Stimulated activated naive CD8-positive, alpha-beta T cell treated with anti-CD3 and anti-CD28 coated beads, Interleukin-15, amount 100 ng/mL, for 72 hours (primary cell): ENCODE measurements around the gene PUSL1.

Source experiments
- ATAC-seq: fragments of 150-1000 bp; cut with Tn5 transposase; 2 replicates; pipeline ENCODE4 v1.10.0; 2021; ENCODE audit warnings: mild to moderate bottlenecking, moderate library complexity
- DNase-seq, 2 donors: peaks; one replicate each; pipeline ENCODE4 v3.0.0; 2021 to 2022
- H3K27ac Mint-ChIP-seq, 2 donors: one replicate each; pipeline ENCODE4 v1.8.0; 2022; ENCODE audit warnings: mild to moderate bottlenecking in 2 of 2, mixed read lengths in 2 of 2, moderate library complexity in 2 of 2
- H3K27me3 Mint-ChIP-seq: one replicate; pipeline ENCODE4 v1.8.0; 2022; ENCODE audit warnings: mixed read lengths
- H3K4me1 Mint-ChIP-seq: one replicate; pipeline ENCODE4 v1.8.0; 2022; ENCODE audit warnings: mild to moderate bottlenecking, mixed read lengths
- H3K4me3 Mint-ChIP-seq, 2 donors: one replicate each; pipeline ENCODE4 v1.8.0; 2022; ENCODE audit warnings: mild to moderate bottlenecking in 2 of 2, mixed read lengths in 2 of 2, moderate library complexity in 1 of 2
- H3K9me3 Mint-ChIP-seq, 2 donors: one replicate each; pipeline ENCODE4 v1.8.0; 2022; ENCODE audit warnings: mixed read lengths in 2 of 2

The PUSL1 gene

DNA sequence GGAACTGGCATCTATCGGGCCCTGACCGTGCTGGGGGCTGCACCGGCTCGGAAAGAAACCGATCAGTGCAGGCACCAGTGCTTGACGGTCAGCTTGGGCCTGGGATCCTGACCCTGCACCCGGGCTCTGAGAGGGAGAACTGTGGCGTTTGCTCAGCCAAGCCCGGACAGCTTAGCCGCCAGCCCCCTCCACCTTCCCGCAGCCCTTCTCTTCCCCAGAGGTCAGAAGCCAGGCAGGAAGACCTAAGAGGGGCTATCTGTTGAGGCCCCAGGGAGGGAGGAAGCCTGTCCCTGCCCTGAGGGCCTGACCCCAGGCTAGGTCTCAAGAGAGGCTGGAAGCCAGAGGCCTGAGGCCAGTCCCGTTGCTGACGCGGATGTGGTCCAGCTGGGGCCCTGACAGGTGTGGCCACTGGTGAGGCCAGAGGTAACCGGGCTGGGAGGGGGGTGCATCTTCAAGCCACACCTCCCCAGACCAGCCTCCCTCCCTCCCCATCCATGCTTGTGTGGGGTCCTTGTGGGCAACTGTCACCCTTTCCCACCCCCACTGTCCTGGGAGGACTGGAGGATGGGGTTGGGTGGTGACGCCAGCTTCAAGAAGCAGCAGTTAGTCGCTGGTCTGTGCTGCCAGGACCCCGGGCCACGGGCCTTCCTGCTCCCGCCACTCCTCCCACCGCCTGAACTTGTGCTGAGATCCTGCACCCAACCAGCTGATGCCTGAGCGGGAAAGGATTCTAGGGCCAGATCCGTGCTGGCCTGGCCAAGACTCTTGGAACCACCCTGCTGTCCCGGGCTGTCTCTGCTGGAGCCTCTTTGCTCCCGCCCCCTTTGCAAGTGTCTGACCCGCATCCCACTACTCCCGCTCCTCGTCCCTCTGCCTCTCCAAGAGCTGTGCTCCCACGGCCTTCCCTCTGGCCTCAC, 43.4 kb downstream of the PUSL1 start:
- peaks cover 45% of the 10 kb centered on the region for H3K4me1 Mint-ChIP-seq
- no peak for ATAC-seq
- H3K27me3 Mint-ChIP-seq, result peaks cover 34% of the 10 kb centered on the region
- no peak for DNase-seq
- peak overlapping the region; percentile 42 to 56 for H3K4me3 Mint-ChIP-seq
- peak overlapping the region in 1 of 2 donors; percentile 12 for H3K27ac Mint-ChIP-seq
- H3K9me3 Mint-ChIP-seq, result no peaks in the 10 kb centered on the region

DNA sequence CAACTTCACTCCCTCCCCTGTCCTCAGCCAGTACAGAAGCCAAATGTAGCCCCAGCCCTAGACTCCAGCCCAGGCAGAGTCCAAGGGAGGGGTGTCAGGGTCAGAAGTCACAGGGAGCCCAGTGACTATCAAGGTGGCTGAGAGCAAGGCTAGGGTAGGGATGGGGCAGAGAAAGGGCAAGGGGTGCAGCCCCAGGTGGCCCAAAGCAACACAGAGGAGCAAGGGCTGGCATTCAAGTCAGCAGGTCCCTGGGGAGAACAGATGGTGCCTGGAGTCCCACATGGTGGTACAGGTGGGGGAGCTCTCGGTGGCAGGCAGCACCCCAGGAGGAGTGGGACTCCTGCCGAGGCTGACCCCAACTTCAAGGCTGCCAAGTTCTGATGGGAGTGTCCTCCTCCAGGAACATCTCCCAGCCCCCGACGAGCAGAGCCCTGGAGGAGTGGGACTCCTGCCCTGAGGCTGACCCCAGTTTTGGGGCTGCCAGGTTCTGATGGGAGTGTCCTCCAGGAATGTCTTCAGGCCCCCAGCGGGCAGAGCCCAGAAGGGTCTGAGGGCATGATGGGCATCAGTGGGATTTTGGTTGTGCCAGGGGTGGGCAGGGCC, 44.5 kb downstream of the PUSL1 start:
- H3K27ac Mint-ChIP-seq, result no peak overlapping the region

DNA sequence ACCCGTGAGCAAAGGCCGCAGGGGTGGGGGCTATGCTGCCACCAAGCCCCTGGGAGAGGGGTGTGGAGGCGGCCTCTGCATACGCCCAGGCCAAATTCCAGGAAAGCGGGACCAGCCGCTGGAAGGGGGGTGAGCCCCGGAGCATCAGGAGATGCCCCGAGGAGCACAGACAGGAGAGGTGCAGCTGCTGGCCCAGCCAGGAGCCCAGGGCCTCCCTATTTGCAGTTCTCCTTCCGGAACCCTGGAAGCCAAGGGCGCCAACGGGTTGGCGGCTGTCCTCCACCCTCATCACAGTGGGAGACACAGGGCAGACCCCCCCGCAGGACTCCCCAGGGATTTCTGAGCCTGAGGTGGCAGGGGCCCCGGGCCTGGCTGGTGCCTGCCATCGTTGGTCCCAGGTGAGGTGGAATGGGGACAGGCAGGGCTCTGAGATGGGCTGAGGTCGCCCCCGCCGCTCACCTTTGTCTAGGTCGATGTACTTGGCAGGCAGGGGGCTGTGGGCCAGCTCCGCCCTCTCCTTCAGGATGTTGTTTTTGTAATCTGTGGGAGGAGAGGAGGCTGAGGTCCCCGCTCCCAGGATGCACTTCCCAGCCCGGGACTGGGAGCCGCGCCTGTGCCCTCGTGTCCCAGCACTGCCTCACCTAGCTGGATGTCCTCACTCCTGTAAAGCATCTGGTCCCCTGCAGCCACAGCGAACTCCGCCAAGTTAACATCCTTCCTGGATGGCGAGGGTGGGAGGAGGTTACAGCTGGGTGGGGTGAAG, 45.2 kb downstream of the PUSL1 start:
- H3K27me3 Mint-ChIP-seq, result peaks cover 34% of the 10 kb centered on the region
- H3K4me3 Mint-ChIP-seq, result peak overlapping the region in 1 of 2 donors; percentile 31
- peaks cover 45% of the 10 kb centered on the region for H3K4me1 Mint-ChIP-seq

More for the DNA sequence above, 44.5 kb downstream of the PUSL1 start:
- no peak overlapping the region for H3K4me3 Mint-ChIP-seq
- ATAC-seq (no peak), DNase-seq (no peak)
- H3K27me3 Mint-ChIP-seq, result peaks cover 34% of the 10 kb centered on the region
- peaks cover 43% of the 10 kb centered on the region for H3K4me1 Mint-ChIP-seq
- no peaks in the 10 kb centered on the region for H3K9me3 Mint-ChIP-seq

DNA sequence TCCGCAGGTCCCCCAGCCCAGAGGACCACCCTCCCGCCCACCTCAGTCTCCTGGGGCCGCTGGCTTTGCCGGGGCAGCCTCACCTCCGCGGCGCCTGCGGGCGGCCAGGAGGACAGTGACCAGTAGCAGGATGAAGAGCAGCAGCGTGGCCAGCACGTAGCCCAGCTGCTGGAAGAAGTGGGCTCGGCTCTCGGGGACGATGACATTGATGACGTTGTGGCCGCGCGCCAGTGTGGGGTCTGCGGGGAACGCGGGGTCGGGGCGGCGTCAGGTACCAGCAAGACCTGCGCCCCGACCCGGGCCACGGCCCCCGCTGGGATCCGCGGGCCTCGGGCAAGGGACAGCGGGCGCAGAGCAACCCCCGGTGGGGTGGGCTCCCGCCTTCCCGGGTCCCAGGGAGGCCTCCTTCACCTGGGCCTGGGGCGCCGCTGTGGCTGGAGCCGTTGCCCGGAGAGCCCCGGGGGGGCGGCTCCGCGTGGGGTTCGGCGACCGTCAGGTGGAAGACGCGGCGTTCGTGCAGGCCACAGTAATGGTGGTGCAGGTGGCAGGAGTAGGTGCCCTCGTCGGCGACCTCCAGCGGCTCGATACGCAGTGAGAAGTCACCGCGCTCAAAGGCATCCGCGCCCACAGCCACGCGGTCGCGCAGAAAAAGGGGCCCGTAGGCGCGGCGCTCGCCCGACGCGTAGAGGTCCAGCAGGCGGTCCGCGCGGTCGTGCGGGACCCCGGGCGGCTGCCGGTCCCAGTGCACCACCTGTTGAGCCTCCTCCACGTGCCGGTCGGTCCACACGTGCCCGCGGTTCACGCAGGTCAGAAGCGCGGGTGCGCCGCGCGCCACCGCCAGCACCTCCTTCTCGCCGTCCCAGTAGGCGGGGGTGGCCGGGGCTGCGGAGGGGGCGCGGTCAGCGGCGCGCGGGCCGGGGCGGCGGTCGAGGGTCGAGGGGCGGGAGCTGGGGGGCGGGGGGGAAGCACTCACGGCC, 46.2 kb downstream of the PUSL1 start:
- H3K27ac Mint-ChIP-seq, result no peak overlapping the region
- H3K4me1 Mint-ChIP-seq, result peaks cover 55% of the 10 kb centered on the region
- H3K4me3 Mint-ChIP-seq, result peak overlapping the region; percentile 65 to 68
- no peaks in the 10 kb centered on the region for H3K9me3 Mint-ChIP-seq
- H3K27me3 Mint-ChIP-seq, result peaks cover 34% of the 10 kb centered on the region
- DNase-seq (no peak), ATAC-seq (no peak)

More for the DNA sequence above, 45.2 kb downstream of the PUSL1 start:
- H3K9me3 Mint-ChIP-seq, result no peaks in the 10 kb centered on the region
- H3K27ac Mint-ChIP-seq, result no peak overlapping the region
- ATAC-seq (no peak), DNase-seq (no peak)

DNA sequence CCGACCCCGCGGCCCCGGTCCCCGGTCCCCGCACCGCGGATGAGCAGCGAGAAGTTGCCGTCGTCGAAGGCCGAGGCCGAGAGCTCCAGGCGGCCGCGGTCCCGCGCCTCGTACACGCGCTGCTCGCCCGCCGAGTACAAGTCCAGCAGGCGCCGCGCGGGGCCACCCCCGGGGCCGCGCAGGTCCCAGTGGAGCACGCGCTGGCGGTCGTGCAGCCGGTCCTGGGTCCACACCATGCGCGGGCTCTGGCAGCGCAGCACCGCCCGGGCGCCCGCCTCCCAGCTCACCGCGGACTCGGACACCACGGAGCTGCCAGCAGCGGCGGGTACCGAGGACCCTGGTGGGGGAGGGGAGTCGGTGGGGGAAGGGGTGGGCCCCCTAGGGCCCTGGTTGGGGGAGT, 47.0 kb downstream of the PUSL1 start:
- Mint-ChIP-seq H3K27me3 (peaks cover 34% of the 10 kb centered on the region), H3K9me3 (no peaks in the 10 kb centered on the region), H3K4me1 (peaks cover 59% of the 10 kb centered on the region), H3K27ac (no peak overlapping the region), H3K4me3 (no peak overlapping the region)
- ATAC-seq, result peak; percentile 34
- no peak for DNase-seq

DNA sequence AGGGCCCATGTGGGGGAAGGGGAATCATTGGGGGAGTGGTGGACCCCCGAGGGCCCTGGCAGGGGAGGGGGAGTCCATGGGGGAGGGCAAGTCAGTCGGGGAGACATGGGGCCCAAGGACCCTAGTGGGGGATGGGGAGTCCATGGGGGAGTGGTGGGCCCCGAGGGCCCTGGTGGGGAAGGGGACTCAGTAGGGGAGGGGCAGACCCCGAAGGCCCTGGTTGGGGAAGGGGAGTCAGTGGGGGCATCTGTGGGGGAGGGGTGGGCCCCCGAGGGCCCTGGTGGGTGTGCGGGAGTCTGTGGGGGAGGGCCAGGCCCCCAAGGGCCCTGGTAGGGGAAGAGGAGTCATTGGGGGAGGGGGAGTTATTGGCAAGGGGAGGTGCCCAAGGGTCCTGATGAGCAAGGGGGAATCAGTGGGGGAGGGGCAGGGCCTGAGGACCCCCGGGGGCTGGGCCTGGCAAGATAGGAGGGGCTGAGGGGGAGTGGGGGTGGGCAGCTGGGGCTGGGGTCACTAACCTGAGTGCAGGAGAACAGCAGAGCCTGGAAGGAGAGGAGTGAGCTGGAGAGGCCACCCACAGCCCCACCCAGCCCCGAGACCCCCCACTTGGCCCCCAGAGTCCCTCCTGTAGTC, 47.9 kb downstream of the PUSL1 start:
- DNase-seq (no peak), ATAC-seq (no peak)
- Mint-ChIP-seq H3K4me3 (no peak overlapping the region), H3K9me3 (no peaks in the 10 kb centered on the region), H3K27me3 (peaks cover 34% of the 10 kb centered on the region), H3K27ac (no peak overlapping the region), H3K4me1 (peaks cover 59% of the 10 kb centered on the region)

DNA sequence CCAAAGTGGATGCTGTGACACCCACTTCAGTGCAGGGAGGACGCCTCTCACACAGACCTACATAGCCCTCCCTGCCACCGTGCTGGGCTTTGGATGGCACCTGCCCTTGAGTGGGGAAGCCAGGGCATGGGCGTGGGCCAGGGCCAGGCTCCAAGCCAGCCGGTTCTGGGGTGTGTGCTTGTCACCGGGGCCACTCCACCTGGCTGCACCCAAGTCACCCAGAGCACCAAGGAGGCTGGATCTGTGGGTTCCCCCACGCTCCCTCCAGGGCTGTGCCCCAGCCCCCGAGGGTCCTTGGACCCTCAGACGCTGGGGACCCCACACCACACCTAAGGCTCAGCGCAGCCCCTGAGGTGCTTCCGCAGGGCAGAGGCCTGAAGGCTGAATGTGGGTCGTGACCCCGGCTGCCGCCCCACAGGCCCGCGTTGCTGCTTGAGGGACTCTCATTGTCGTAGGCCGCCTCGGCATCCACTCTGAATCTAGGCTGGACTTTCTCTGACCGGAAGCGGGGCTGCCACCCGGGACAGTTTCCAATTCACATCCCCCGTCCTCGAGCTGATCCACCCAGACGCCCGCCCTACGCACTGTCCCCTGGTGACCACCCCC, 48.5 kb downstream of the PUSL1 start:
- Mint-ChIP-seq H3K27ac (no peak overlapping the region), H3K4me3 (no peak overlapping the region), H3K27me3 (peaks cover 32% of the 10 kb centered on the region), H3K4me1 (peaks cover 57% of the 10 kb centered on the region), H3K9me3 (no peaks in the 10 kb centered on the region)
- peak; percentile 10 for ATAC-seq
- DNase-seq, result no peak

DNA sequence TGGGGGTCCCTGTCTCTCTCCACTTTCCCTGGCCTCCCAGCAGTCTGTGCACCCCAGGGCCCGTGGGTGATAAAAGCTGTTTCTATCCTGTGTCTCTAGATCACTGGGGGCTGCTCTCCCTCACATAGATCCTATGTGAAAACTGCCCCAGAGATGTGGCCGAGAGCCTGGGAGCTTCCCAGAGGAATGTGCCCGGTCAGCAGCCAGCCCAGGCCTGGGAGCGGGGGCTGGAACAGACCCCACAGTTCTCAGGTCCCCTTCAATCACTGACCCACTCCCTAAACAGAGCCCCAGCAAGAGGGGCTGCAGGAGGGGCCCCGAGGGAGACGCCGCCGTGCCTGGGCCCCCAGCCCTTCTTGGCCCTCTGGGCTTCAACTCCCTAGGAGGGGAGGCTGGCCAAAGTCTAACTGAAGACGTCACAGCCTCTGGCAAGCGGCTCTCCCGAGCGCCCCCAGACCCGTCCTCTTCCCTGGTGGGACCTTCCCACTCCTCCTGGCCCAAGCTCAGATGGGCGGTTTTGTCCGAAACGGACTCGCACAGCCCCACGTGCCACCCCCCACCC, 49.6 kb downstream of the PUSL1 start:
- peaks cover 21% of the 10 kb centered on the region for H3K27me3 Mint-ChIP-seq

DNA sequence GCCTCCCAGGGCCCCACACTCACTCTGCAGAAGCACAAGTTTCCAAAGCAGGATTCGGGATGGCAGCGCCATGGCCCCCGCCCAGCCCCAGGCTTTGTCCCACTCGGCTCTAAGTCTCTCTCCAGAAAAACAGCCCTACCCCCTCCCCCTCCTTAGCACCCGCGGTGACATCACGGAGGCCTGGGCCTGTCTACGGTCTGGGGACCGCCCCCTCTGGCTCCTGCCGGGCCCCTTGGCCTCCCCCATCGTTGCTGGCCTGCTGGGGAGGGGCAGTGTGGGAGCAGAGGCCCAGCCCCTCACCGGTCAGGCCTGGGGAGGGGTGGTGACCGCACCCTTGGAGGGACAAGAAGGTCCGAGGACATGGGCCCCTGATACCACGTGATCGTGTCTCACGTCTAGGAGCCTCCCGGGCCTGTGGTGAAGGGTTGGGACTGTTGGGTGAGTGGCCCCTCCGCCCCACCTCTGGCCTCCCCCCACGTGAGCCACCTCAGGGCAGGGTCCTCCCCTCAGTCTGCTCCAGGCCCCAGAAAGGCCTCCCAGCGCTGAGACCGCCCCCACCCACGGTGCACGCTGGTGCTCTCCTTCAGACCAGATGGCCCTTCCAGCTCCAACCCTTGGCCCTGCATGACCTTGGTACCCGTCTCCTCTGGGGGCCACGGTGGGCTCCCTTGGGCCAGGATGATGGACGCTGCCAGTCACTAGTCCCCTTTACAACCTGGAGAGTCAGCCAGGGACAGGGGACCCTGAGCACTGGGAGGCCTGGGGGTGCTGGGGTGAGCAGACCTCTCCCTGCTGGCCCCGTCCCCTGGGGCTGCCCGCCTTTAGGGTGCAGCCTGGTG, 50.3 kb downstream of the PUSL1 start, which contains the start of gene MXRA8:
Gene MXRA8, minus strand, starts transcription at position 123 of the 839 bp plus-strand sequence. Its CDS starts 51 bp downstream, at position 72.
- H3K9me3 Mint-ChIP-seq, result no peaks in the 10 kb centered on the region
- H3K27ac Mint-ChIP-seq, result peak within 1 kb of the TSS in 1 of 2 donors; percentile 54
- peaks cover 40% of the 10 kb centered on the region for H3K4me1 Mint-ChIP-seq
- no peak for DNase-seq
- H3K27me3 Mint-ChIP-seq, result peaks cover 14% of the 10 kb centered on the region
- peak within 1 kb of the TSS; percentile 44 to 73 for H3K4me3 Mint-ChIP-seq
- ATAC-seq, result peak; percentile 39

More for the DNA sequence above, 49.6 kb downstream of the PUSL1 start:
- Mint-ChIP-seq H3K4me1 (peaks cover 47% of the 10 kb centered on the region), H3K27ac (no peak overlapping the region), H3K4me3 (peak overlapping the region; percentile 44 to 71), H3K9me3 (no peaks in the 10 kb centered on the region)
- ATAC-seq (no peak), DNase-seq (no peak)

DNA sequence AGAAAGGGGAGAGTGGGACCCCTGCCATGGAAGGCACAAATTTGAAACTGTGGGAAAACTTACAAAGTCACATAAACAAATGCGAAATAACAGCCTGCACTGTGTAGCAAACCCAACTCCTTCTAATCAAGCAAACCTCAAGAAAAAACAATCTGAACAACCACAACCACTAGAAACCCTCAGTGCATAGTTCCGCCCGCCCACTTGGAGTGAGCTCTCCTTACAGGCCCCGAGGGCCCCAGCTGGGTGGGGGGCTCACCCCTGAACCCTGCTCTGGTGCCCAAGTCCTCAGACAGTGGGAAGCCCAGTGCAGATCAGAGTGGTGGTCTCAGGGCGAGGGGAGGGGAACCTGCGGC, 50.9 kb downstream of the PUSL1 start:
- H3K27ac Mint-ChIP-seq, result peak overlapping the region in 1 of 2 donors; percentile 54

DNA sequence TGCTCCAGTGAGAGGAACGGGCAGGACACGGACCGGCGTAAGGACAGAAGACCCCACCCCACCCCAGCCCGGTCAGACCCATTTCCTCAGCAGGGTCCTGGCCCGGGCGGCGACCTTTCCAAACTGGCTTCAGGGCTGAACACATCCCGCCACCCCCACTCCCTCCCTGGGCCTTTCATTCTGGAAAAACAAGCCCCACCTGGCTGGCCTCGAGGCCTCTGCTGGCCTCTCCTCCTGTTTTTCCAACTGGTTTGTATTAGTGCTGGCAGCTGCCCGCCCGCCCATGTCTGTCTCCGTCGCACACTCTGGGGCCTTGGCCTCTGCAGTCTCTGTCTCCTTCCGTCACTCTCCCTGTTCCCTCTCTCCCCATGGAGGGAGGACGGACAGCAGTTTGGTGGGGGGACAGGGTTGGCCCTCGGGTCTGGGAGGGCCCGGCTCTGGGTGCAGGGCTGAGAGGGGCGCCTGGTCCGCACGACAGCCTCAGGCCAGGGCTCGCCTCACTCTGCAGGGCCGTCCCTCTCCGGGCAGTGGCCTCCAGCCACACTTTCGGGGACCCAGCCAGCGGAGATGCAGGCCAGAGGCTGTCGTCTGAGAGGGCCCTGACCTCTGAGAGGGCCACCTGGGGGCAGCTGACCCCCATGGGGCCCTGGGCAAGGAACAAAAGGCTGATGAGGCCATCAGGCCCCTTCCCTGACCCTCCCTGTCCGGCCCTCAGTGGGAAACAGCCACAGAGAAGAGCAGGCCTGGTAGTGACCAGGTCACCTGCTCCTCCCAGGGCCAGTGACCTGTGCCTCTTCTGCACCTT, 51.5 kb downstream of the PUSL1 start:
- Mint-ChIP-seq H3K4me3 (no peak overlapping the region), H3K27me3 (peaks cover 2% of the 10 kb centered on the region), H3K4me1 (peaks cover 30% of the 10 kb centered on the region), H3K27ac (no peak overlapping the region), H3K9me3 (no peaks in the 10 kb centered on the region)
- DNase-seq, result no peak
- no peak for ATAC-seq

More for the DNA sequence above, 50.9 kb downstream of the PUSL1 start:
- H3K27me3 Mint-ChIP-seq, result peaks cover 8% of the 10 kb centered on the region
- no peaks in the 10 kb centered on the region for H3K9me3 Mint-ChIP-seq
- no peak for DNase-seq
- H3K4me1 Mint-ChIP-seq, result peaks cover 33% of the 10 kb centered on the region
- peak; percentile 52 for ATAC-seq
- peak overlapping the region; percentile 26 to 73 for H3K4me3 Mint-ChIP-seq

DNA sequence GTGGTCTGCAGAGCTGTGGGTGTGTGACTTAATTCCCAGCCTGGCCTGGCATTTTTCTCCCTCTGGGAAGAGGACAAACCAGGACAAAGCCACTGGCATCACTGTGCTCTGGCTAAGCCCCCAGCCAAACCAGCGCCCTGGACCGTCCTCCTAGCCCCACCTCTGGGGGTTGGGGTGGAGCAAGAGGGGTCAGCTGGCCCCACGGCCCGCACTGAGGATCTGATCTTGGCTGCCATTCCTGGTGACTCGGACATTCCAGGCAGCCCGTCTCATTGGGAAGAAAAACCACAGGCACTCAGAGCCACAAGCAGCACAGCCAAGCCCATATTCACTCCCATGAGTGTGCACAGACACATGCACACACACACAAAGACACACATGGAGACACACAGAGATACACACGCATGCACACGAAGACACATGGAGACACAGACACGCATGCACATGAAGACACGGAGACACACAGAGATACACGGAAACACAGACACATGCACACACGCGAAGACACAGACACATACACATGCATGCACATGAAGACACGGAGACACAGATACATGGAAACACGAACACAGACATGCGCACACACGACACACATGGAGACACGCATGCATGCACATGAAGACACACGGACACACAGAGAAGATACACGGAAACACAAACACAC, 52.2 kb downstream of the PUSL1 start:
- no peaks in the 10 kb centered on the region for H3K27me3 Mint-ChIP-seq
- no peak overlapping the region for H3K27ac Mint-ChIP-seq
- H3K9me3 Mint-ChIP-seq, result no peaks in the 10 kb centered on the region
- H3K4me1 Mint-ChIP-seq, result peaks cover 30% of the 10 kb centered on the region
- no peak for ATAC-seq
- DNase-seq, result no peak
- H3K4me3 Mint-ChIP-seq, result no peak overlapping the region
